HG03520 (cell line): Measurements from ENCODE around the gene NMT1.

Experiments used
- ATAC-seq: cut with Tn5 transposase; IDR thresholded peaks from one replicate; pipeline ENCODE4 v1.9.1; 2021; ENCODE audit warnings: mild to moderate bottlenecking, moderate library complexity; ENCODE audit not compliant: unreplicated experiment

The NMT1 gene

DNA sequence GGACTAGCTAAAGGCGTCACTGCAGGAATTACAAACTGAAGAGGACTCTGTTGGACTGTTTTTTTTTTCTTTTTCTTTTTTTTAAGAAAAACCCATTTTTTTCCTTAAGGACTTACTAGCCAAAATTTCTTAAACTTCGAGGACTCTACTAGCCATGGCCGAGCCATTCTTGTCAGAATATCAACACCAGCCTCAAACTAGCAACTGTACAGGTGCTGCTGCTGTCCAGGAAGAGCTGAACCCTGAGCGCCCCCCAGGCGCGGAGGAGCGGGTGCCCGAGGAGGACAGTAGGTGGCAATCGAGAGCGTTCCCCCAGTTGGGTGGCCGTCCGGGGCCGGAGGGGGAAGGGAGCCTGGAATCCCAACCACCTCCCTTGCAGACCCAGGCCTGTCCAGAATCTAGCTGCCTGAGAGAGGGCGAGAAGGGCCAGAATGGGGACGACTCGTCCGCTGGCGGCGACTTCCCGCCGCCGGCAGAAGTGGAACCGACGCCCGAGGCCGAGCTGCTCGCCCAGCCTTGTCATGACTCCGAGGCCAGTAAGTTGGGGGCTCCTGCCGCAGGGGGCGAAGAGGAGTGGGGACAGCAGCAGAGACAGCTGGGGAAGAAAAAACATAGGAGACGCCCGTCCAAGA, 88.0 kb downstream of the NMT1 start:
- no peak for ATAC-seq

- ATAC-seq: no peak
Observed at GRCh38 chr17:45149669-45150664, 88.8 kb downstream of the NMT1 start.

DNA sequence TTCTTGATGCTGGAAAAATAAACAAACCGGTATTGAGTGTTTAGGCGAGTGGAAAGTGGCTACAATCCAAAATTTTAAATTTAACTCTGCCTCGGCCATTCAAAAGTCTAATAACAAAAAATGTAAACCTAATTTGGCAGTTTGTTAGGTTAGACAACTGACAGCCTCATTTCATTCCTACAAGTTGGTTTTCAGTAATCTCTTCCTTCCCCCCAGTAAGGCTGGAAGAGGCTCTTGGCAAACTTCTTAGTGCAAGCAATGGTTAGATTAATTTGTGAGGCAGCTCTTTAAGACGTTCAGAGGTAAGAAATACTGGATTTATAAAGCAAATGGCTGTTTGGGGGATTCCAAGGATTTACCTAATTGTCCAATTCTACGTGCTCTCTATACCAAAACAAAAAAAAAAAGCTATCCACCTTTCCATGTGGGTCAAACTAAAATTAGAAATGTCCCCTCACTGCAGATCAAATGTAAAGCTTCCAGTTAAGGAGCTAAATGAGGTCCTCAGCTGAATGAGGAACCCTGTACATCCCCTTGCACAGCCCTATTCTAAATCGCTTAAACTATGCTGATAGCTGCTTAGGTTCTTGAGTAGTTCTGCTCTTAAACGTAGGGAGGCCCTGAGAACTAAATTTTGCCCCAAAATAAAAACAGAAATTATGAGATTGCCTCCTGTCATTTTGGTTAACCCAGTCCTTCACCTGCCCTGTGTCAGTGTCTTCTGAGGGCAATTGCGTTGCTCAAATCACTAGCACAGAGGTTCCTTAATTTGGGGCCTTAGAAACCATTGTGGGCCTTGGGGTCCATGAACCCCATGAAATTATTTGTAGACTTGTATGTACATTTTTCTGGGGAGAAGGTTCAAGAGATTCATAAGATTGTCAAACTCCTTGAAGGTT, 90.0 kb downstream of the NMT1 start:
- ATAC-seq: no peak

- no peak for ATAC-seq
Observed at GRCh38 chr17:45155029-45155428, 93.9 kb downstream of the NMT1 start.

GRCh38 chr17:45155483-45155882, 94.4 kb downstream of the NMT1 start:
- no peak for ATAC-seq

- ATAC-seq: no peak
Observed at GRCh38 chr17:45156242-45156641, 95.1 kb downstream of the NMT1 start.
